Spleen (tissue), 7 donors: ENCODE measurements around the gene AHRR.

Experiments used
- POLR2A ChIP-seq, 3 donors: fragments of 450-650 bp; IDR thresholded peaks; one replicate each; pipeline ENCODE4 v1.5.1; 2017; ENCODE audit warnings: antibody characterized with exemption in 3 of 3, mild to moderate bottlenecking in 1 of 3
- POLR2AphosphoS5 ChIP-seq, 3 donors: sonication (generic); formaldehyde crosslinking; IDR thresholded peaks; one replicate each; pipeline ENCODE4 v1.5.1; 2017; ENCODE audit warnings: antibody characterized with exemption in 3 of 3
- TF ChIP-seq, protein P1 (sequence below), 11 experiments: fragments of 200-600 bp in 7 of 11; fragments of 450-650 bp in 4 of 11; sonication (generic) in 4 of 11; IDR thresholded peaks in 8 of 11; conservative IDR thresholded peaks in 3 of 11; 1 replicate in 7 of 11; 2 replicates in 4 of 11; pipeline versions ENCODE4 v1.4.0 to v1.8.0; 2016 to 2021; ENCODE audit warnings: antibody characterized with exemption in 11 of 11, inconsistent platforms in 4 of 11, mild to moderate bottlenecking in 1 of 11
- donor health status: DM: no; HTN: no; CAD: no; lungs with moderate emphysema.
- donor health status: DM: no; HTN: no; CAD: no.
- donor health status: DM: no; HTN: no; CAD: no.

DNA sequence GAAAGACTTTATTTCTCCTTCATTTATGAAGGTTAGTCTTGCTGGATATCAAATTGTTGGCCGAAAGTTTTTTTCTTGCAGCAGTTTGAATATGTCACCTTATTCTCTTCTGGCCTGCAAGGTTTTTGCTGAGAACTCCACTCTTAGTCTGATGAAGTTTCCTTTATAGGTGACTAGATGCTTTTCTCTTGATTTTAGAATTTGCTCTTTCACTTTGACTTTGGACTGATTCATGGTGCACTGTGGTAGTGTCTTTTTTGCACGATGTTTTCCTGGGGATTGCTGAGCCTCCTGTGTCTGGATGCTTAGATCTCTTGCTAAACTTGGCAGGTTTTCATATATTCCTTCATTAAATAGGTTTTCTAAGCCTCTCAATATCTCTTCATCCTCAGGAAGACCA, 12.4 kb downstream of the AHRR start:
- TF ChIP-seq, protein P1, sequence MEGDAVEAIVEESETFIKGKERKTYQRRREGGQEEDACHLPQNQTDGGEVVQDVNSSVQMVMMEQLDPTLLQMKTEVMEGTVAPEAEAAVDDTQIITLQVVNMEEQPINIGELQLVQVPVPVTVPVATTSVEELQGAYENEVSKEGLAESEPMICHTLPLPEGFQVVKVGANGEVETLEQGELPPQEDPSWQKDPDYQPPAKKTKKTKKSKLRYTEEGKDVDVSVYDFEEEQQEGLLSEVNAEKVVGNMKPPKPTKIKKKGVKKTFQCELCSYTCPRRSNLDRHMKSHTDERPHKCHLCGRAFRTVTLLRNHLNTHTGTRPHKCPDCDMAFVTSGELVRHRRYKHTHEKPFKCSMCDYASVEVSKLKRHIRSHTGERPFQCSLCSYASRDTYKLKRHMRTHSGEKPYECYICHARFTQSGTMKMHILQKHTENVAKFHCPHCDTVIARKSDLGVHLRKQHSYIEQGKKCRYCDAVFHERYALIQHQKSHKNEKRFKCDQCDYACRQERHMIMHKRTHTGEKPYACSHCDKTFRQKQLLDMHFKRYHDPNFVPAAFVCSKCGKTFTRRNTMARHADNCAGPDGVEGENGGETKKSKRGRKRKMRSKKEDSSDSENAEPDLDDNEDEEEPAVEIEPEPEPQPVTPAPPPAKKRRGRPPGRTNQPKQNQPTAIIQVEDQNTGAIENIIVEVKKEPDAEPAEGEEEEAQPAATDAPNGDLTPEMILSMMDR (IDR thresholded peaks at IDR 0.05 in 8 of 11, conservative IDR thresholded peaks at IDR 0.05 in 3 of 11) = no peak
- TF ChIP-seq POLR2A (IDR thresholded peaks at IDR 0.05) (no peak), POLR2AphosphoS5 (IDR thresholded peaks at IDR 0.05) (no peak)
